ENCODE measurements around the gene LAMA2.

The LAMA2 gene

DNA sequence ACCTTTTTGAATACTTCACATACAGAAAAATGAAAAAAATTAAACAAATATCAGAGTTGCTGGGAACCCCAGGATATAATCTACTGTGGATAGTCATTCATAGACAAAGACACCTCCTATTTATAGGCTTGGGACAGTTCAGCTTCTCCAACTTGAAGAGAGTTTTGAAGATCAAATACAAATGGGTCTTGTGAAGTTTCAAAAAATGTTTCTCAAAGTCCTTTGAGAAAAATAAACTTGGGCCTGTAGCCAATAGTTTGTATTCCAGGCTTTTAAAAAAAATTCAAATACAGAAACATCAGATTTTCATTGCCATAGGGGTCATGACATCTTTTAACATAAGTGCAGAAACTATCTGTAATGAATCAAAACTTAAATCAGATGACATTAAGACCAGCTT lies 334.8 kb downstream of the LAMA2 start:
- ChIA-PET CTCF (no interaction called here), POLR2A (no interaction called here)
- TF ChIP-seq ARNT (IDR thresholded peaks at IDR 0.05) = no peak
- TF ChIP-seq LEF1 (IDR thresholded peaks at IDR 0.05; ENCODE audit: borderline replicate concordance) = no peak
- no peak for TF ChIP-seq ELF4 (IDR thresholded peaks at IDR 0.05)
- TF ChIP-seq SP1 (IDR thresholded peaks at IDR 0.05) = no peak
- TF ChIP-seq HDGF (IDR thresholded peaks at IDR 0.05; ENCODE audit: borderline replicate concordance) = no peak
- no peak for TF ChIP-seq CTBP1 (IDR thresholded peaks at IDR 0.05; ENCODE audit: borderline replicate concordance)
- no peak for TF ChIP-seq ZNF384 (IDR thresholded peaks at IDR 0.05)
- no peak for TF ChIP-seq TARDBP (IDR thresholded peaks at IDR 0.05)
- no peak for DNase-seq (ENCODE audit: extremely low spot score)

DNA sequence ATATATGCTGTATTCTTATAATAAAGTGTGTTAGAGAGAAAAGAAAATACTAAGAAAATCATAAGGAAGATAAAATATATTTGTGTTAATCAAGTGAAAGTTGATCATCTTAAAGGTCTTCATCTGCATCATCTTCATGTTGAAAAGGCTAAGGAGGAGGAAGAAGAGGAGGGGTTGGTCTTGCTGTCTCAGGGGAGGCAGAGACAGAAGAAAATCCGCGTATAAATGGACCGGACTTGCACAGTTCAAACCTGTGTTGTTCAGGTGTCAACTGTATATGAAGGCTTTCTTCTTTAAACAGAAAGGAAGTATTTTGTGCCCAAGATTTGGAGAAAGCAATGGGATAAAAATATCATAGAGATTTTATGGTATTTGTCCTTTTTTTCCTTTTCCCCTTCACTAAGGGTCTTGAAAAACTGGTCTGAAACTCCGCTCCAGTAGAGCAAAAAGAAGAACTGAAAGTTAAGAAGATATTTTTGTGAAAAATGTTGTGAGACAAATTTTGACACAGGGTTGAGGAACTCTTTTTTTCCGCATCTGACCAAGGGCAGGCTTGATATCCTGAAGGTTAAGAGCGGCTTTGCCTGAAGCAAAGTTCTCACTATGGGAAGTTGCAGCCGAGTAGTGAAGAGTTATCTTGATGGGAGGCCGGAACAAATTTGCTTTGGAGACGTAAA lies 350.7 kb downstream of the LAMA2 start:
- TF ChIP-seq SUZ12 (IDR thresholded peaks at IDR 0.05) (no peak), CTBP1 (IDR thresholded peaks at IDR 0.05; ENCODE audit: borderline replicate concordance) (no peak), NFRKB (IDR thresholded peaks at IDR 0.05) (no peak), FOXK2 (IDR thresholded peaks at IDR 0.05) (no peak), ARNT (IDR thresholded peaks at IDR 0.05) (no peak), FOXM1 (IDR thresholded peaks at IDR 0.05; ENCODE audit: borderline replicate concordance) (no peak), ZNF384 (IDR thresholded peaks at IDR 0.05) (no peak), BHLHE40 (IDR thresholded peaks at IDR 0.05; ENCODE audit: borderline replicate concordance) (no peak), SP1 (IDR thresholded peaks at IDR 0.05) (no peak), HDGF (IDR thresholded peaks at IDR 0.05; ENCODE audit: borderline replicate concordance) (no peak), FOXA1 (IDR thresholded peaks at IDR 0.05) (no peak)
- no peak for DNase-seq (ENCODE audit: extremely low spot score)
- ChIA-PET CTCF (no interaction called here), POLR2A (no interaction called here)

DNA sequence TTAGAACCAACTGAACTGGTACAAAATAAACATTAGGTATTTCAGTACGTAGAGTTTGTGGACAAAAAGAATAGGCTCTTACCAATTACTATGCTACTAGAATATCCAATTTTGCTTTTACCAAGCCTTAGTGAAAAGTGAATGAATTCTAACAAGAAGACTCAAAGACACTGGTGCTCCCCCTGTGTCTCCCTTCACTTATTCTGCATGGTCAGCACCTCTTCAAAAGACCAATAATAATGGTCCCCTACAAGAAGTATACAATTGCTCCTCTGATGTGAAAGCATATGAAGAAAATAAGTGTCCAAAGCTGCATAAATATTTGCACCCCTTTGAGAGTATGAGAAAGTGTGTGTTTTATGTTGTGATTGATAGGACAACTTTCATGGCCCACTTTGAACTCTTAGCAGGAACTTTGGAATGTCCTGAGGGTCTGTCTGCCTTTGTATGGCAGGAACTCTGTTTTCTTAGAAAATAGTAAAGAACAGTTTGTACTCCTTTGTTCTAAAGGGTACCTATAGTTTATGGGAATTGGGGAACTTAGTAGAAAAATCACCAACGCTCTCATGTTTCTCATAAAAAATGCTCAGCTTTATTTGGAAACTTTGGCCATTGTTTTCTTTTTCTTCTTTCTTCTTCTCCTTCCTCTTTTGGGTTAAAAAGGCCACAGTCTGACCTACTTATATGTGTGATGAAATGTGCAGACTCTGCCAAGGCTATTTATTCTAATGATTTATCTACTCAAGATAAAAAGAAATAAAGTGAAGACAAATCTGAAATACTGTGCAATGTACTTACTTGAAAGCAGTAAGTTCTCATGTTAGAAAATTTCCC lies 352.4 kb downstream of the LAMA2 start:
- POLR2A ChIA-PET = no interaction called here
- TF ChIP-seq BHLHE40 (IDR thresholded peaks at IDR 0.05; ENCODE audit: borderline replicate concordance) (no peak), FOXM1 (IDR thresholded peaks at IDR 0.05; ENCODE audit: borderline replicate concordance) (no peak), HDGF (IDR thresholded peaks at IDR 0.05; ENCODE audit: borderline replicate concordance) (no peak), FOXK2 (IDR thresholded peaks at IDR 0.05) (no peak)
- CTCF ChIA-PET = no interaction called here
- no peak for DNase-seq (ENCODE audit: extremely low spot score)

DNA sequence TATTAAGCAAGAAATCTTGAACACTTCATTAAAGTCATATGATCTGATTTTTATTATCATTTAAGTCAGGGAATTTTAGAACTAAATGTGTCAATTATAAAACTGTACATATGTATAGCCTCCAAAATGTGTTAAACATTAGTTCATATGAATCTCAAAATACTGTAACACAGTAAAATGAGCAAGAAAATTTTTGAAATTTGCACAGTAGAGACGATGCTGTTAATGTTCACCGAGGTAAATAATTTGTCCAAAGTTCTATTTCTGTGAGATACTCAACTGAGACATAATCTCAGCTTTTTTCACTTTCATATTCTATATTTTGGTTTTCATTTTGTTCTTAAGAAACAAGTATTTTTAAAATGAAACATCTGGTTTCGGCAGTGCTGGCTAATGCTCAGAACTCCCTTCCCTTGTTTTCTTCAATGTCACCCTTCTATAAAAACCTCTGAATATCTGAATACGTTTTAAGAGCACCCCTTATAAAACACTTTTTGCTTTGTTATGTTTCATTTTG lies 353.1 kb downstream of the LAMA2 start:
- DNase-seq (ENCODE audit: extremely low spot score) = no peak
- TF ChIP-seq FOXM1 (IDR thresholded peaks at IDR 0.05; ENCODE audit: borderline replicate concordance) (no peak), SP1 (IDR thresholded peaks at IDR 0.05) (no peak)
- CTCF ChIA-PET = no interaction called here
- POLR2A ChIA-PET = no interaction called here

GRCh38 chr6:129238991-129239390 lies 356.1 kb downstream of the LAMA2 start:
- POLR2A ChIA-PET = no interaction called here
- DNase-seq (ENCODE audit: extremely low spot score) = no peak
- CTCF ChIA-PET = interaction anchor here (1.2 kb wide), 1 partner anchor 131 kb away, joined by 3 read pairs; no protein-coding TSS in a partner anchor
- TF ChIP-seq SUZ12 (IDR thresholded peaks at IDR 0.05) (no peak), NFRKB (IDR thresholded peaks at IDR 0.05) (no peak), PKNOX1 (IDR thresholded peaks at IDR 0.05) (no peak), ELF4 (IDR thresholded peaks at IDR 0.05) (no peak), ARNT (IDR thresholded peaks at IDR 0.05) (no peak), CTBP1 (IDR thresholded peaks at IDR 0.05; ENCODE audit: borderline replicate concordance) (no peak), FOXK2 (IDR thresholded peaks at IDR 0.05) (no peak), L3MBTL2 (conservative IDR thresholded peaks at IDR 0.05) (no peak), LEF1 (IDR thresholded peaks at IDR 0.05; ENCODE audit: borderline replicate concordance) (no peak), TARDBP (IDR thresholded peaks at IDR 0.05) (no peak), ZNF384 (IDR thresholded peaks at IDR 0.05) (no peak), BHLHE40 (IDR thresholded peaks at IDR 0.05; ENCODE audit: borderline replicate concordance) (no peak), FOXM1 (IDR thresholded peaks at IDR 0.05; ENCODE audit: borderline replicate concordance) (no peak), HDGF (IDR thresholded peaks at IDR 0.05; ENCODE audit: borderline replicate concordance) (no peak), FOXA1 (IDR thresholded peaks at IDR 0.05) (no peak), SP1 (IDR thresholded peaks at IDR 0.05) (no peak)

GRCh38 chr6:129239825-129240491 lies 357.0 kb downstream of the LAMA2 start:
- TF ChIP-seq HDGF (IDR thresholded peaks at IDR 0.05; ENCODE audit: borderline replicate concordance) = no peak
- TF ChIP-seq TARDBP (IDR thresholded peaks at IDR 0.05) = no peak
- CTCF ChIA-PET = interaction anchor here (0.6 to 1.2 kb wide), 2 partner anchors 131 to 726 kb away, joined by 3 read pairs; no protein-coding TSS in a partner anchor
- POLR2A ChIA-PET = no interaction called here
- no peak for DNase-seq (ENCODE audit: extremely low spot score)

DNA sequence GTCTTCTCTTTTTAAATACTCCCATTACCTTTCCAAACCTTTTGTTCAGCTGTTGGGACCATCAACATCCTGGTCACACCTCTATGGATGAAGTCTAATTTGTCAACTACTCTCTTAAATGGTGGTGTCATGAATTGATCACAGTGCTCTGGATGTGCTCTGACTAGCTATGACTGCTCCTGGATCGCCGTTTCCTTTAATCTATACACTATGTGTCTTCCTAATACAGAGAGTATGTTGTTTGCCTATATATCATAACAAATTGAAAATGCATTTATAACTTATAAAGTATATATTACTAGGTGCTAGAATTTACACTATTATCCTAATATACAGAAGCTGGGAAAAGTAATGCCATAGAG lies 357.5 kb downstream of the LAMA2 start:
- DNase-seq (ENCODE audit: extremely low spot score) = no peak
- POLR2A ChIA-PET = no interaction called here
- CTCF ChIA-PET = interaction anchor here (0.6 kb wide), 1 partner anchor 727 kb away, joined by 3 read pairs; no protein-coding TSS in a partner anchor
- TF ChIP-seq FOXA1 (IDR thresholded peaks at IDR 0.05) (no peak), SUZ12 (IDR thresholded peaks at IDR 0.05) (no peak), SP1 (IDR thresholded peaks at IDR 0.05) (no peak), HDGF (IDR thresholded peaks at IDR 0.05; ENCODE audit: borderline replicate concordance) (no peak), ZNF384 (IDR thresholded peaks at IDR 0.05) (no peak), NFRKB (IDR thresholded peaks at IDR 0.05) (no peak), LEF1 (IDR thresholded peaks at IDR 0.05; ENCODE audit: borderline replicate concordance) (no peak), L3MBTL2 (conservative IDR thresholded peaks at IDR 0.05) (no peak)
